ENCODE data around the gene TSPAN10.

TSPAN10 gene

GRCh38 chr17:81687770-81688541 is 51.0 kb downstream of the TSPAN10 start:
- TF ChIP-seq REST (IDR thresholded peaks at IDR 0.05; ENCODE audit: insufficient read depth in 1 of 2, low read depth in 2 of 2, low read length in 2 of 2) (no peak), POLR2AphosphoS5 (IDR thresholded peaks at IDR 0.05; ENCODE audit: low read depth, low read length) (no peak), FOXP2 (optimal IDR thresholded peaks at IDR 0.05; ENCODE audit: borderline replicate concordance, extremely low read depth, extremely low read length, insufficient read depth) (no peak), TAF1 (IDR thresholded peaks at IDR 0.05; ENCODE audit: borderline replicate concordance, insufficient read depth, low read length) (no peak), SIN3A (IDR thresholded peaks at IDR 0.05; ENCODE audit: borderline replicate concordance, insufficient read depth, low read length) (no peak)

GRCh38 chr17:81688616-81689015 is 51.6 kb downstream of the TSPAN10 start:
- TF ChIP-seq REST (IDR thresholded peaks at IDR 0.05; ENCODE audit: insufficient read depth in 1 of 2, low read depth in 2 of 2, low read length in 2 of 2), result no peak
- TF ChIP-seq POLR2AphosphoS5 (IDR thresholded peaks at IDR 0.05; ENCODE audit: low read depth, low read length), result no peak
- no peak for TF ChIP-seq TAF1 (IDR thresholded peaks at IDR 0.05; ENCODE audit: borderline replicate concordance, insufficient read depth, low read length)
- TF ChIP-seq SIN3A (IDR thresholded peaks at IDR 0.05; ENCODE audit: borderline replicate concordance, insufficient read depth, low read length), result no peak
- no peak for TF ChIP-seq FOXP2 (optimal IDR thresholded peaks at IDR 0.05; ENCODE audit: borderline replicate concordance, extremely low read depth, extremely low read length, insufficient read depth)

DNA sequence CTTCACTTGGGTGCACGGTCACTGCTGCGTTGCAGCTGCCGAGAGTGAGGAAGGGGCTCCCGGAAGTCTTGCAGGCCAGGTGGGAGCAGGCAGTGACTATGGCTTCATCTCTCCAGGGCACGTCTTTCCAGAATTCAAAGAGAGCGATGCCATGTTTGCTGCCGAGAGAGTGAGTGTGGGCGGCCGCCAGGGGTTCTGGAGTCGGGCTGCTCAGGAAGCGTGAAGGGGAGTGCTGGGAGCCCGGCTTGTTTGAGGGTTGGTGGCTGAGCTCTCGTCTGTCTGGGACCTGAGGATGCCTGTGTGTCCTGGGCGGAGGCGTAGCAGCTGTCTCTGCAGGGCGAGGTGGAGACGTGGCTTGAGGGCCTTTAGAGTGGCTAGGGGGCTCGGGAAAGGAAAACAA is 53.1 kb downstream of the TSPAN10 start:
- TF ChIP-seq POLR2AphosphoS5 (IDR thresholded peaks at IDR 0.05; ENCODE audit: low read depth, low read length) (no peak), TAF1 (IDR thresholded peaks at IDR 0.05; ENCODE audit: borderline replicate concordance, insufficient read depth, low read length) (no peak), REST (IDR thresholded peaks at IDR 0.05; ENCODE audit: insufficient read depth in 1 of 2, low read depth in 2 of 2, low read length in 2 of 2) (no peak), FOXP2 (optimal IDR thresholded peaks at IDR 0.05; ENCODE audit: borderline replicate concordance, extremely low read depth, extremely low read length, insufficient read depth) (no peak), SIN3A (IDR thresholded peaks at IDR 0.05; ENCODE audit: borderline replicate concordance, insufficient read depth, low read length) (no peak)

DNA sequence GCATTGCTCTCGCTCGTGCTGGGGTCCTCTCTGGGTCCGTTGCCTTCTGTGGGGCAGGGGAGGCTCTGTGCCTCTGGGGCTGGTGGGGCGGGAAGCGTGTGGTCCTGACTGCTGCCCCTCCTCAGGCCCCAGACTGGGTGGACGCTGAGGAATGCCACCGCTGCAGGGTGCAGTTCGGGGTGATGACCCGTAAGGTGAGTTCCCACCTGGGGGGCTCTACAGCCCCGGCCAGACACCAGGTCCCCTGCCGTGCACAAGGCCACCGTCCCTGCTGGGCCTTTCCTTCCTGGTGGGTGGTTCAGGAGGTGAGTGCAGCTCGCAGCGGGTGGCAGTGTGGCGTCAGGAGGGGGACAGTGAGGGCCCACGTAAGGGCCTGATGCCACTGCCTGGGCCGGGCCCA is 53.6 kb downstream of the TSPAN10 start:
- TF ChIP-seq FOXP2 (optimal IDR thresholded peaks at IDR 0.05; ENCODE audit: borderline replicate concordance, extremely low read depth, extremely low read length, insufficient read depth), result no peak
- TF ChIP-seq REST (IDR thresholded peaks at IDR 0.05; ENCODE audit: insufficient read depth in 1 of 2, low read depth in 2 of 2, low read length in 2 of 2), result no peak
- no peak for TF ChIP-seq POLR2AphosphoS5 (IDR thresholded peaks at IDR 0.05; ENCODE audit: low read depth, low read length)
- TF ChIP-seq TAF1 (IDR thresholded peaks at IDR 0.05; ENCODE audit: borderline replicate concordance, insufficient read depth, low read length), result no peak
- TF ChIP-seq SIN3A (IDR thresholded peaks at IDR 0.05; ENCODE audit: borderline replicate concordance, insufficient read depth, low read length), result no peak

Data from PFSK-1 (cell line).